Esophagus squamous epithelium (tissue), 5 donors: ENCODE measurements around the gene ATP2A3. TPM values are rescaled to one million over a fixed set of nuclear protein-coding genes. Genes with fewer than 3 reads are reported as not detected.

ENCODE experiments used
- DNase-seq: peaks from one replicate; lab custom pipeline; 2025; lab: John Stamatoyannopoulos, UW
- H3K27ac ChIP-seq, 4 donors: fragments of 200-600 bp; sonication (generic); one replicate each; pipeline ENCODE4 v1.5.1; 2016 to 2019; ENCODE audit warnings: mild to moderate bottlenecking in 1 of 4
- H3K27me3 ChIP-seq, 4 donors: fragments of 200-600 bp; sonication (generic); 1 replicate in 3 of 4; 2 replicates in 1 of 4; pipeline versions ENCODE4 v1.5.1 to v1.6.0; 2017 to 2021; ENCODE audit warnings: antibody characterized with exemption in 1 of 4
- H3K36me3 ChIP-seq, 3 donors: fragments of 200-600 bp; sonication (generic); one replicate each; pipeline ENCODE4 v1.5.1; 2016 to 2019
- H3K4me1 ChIP-seq, 3 donors: fragments of 200-600 bp; sonication (generic); one replicate each; pipeline ENCODE4 v1.5.1; 2017 to 2019
- H3K4me3 ChIP-seq, 4 donors: fragments of 200-600 bp; sonication (generic); 1 replicate in 3 of 4; 2 replicates in 1 of 4; pipeline ENCODE4 v1.5.1; 2016 to 2019; ENCODE audit warnings: mild to moderate bottlenecking in 2 of 4, moderate library complexity in 1 of 4
- H3K9me3 ChIP-seq, 3 donors: fragments of 200-600 bp; sonication (generic); one replicate each; pipeline ENCODE4 v1.5.1; 2016 to 2019
- CTCF ChIP-seq, 6 experiments: fragments of 450-650 bp in 4 of 6; fragments of 200-600 bp in 2 of 6; sonication (generic) in 2 of 6; IDR thresholded peaks; one replicate each; pipeline ENCODE4 v1.5.1; 2016 to 2019; ENCODE audit warnings: antibody characterized with exemption in 6 of 6, mild to moderate bottlenecking in 4 of 6, moderate library complexity in 4 of 6
- POLR2A ChIP-seq, 4 donors: fragments of 450-650 bp; IDR thresholded peaks; one replicate each; pipeline ENCODE4 v1.6.1; 2017; ENCODE audit warnings: antibody characterized with exemption in 4 of 4, mild to moderate bottlenecking in 4 of 4, moderate library complexity in 3 of 4
- WGBS, 2 donors: methylation state at CpG; one replicate each; pipeline ENCODE4 v1.1.5; 2018; 5-methylcytosine and 5-hydroxymethylcytosine counted together
- intact Hi-C: fragments of 100-400 bp; cut with DNase I; formaldehyde crosslinking; loops from one replicate; pipeline ENCODE4 v1.15.0; 2022
- total RNA-seq, 4 donors: library from RNA; depleted of rRNA; stranded (reverse); fragments of >200 nt; gene quantifications; one replicate each; pipeline ENCODE4 v1.1.0, GENCODE V29; 2016
- donor health status: DM: yes; HTN: yes; CAD: no.

The ATP2A3 gene
- total RNA-seq, 4 donors from 2014 or later = 2.7 to 9.9 (median 5.3) TPM

- TF ChIP-seq POLR2A (IDR thresholded peaks at IDR 0.05) (no peak), CTCF (IDR thresholded peaks at IDR 0.05) (no peak)
- H3K4me3 ChIP-seq = no peak overlapping the region
- H3K27ac ChIP-seq = peak overlapping the region; percentile 49 to 85 (median 80)
- intact Hi-C loops = no loop called here
- no peaks in the 10 kb centered on the region for H3K36me3 ChIP-seq
- no peaks in the 10 kb centered on the region for H3K27me3 ChIP-seq
- no peak for DNase-seq
- H3K9me3 ChIP-seq = no peaks in the 10 kb centered on the region
- WGBS, 2 donors = 73 to 92% methylated on average over 3 to 5 of the region's 22 CpGs
- H3K4me1 ChIP-seq = peaks cover 13 to 65% (median 16%) of the 10 kb centered on the region in 3 donors
Observed at GRCh38 chr17:3919123-3919624, 45.1 kb downstream of the ATP2A3 start.

- TF ChIP-seq CTCF (IDR thresholded peaks at IDR 0.05) = no peak
- no peak for TF ChIP-seq POLR2A (IDR thresholded peaks at IDR 0.05)
- H3K4me3 ChIP-seq = no peak overlapping the region
- H3K36me3 ChIP-seq = no peaks in the 10 kb centered on the region
- no peaks in the 10 kb centered on the region for H3K9me3 ChIP-seq
- DNase-seq = no peak
- 47 to 52% methylated on average over 4 of the region's 8 CpGs for WGBS, 2 donors
- no peaks in the 10 kb centered on the region for H3K27me3 ChIP-seq
- peaks cover 13 to 68% (median 22%) of the 10 kb centered on the region in 3 donors for H3K4me1 ChIP-seq
- intact Hi-C loops = no loop called here
- H3K27ac ChIP-seq = peak overlapping the region; percentile 49 to 85 (median 80)
Observed at GRCh38 chr17:3918372-3919122, 45.7 kb downstream of the ATP2A3 start.

- 0 to 20% methylated on average over 1 to 8 of the region's 11 CpGs for WGBS, 2 donors
Observed at GRCh38 chr17:3917391-3917931, 46.8 kb downstream of the ATP2A3 start.

GRCh38 chr17:3916825-3917224 lies 47.4 kb downstream of the ATP2A3 start:
- peaks cover 13 to 71% (median 24%) of the 10 kb centered on the region in 3 donors for H3K4me1 ChIP-seq
- H3K9me3 ChIP-seq = no peaks in the 10 kb centered on the region
- DNase-seq = no peak
- H3K27me3 ChIP-seq = no peaks in the 10 kb centered on the region
- H3K36me3 ChIP-seq = no peaks in the 10 kb centered on the region
- intact Hi-C loops = no loop called here
- WGBS, 2 donors = 20% methylated on average over 1 of the region's 10 CpGs; no CpG with 5 or more reads in 1 of the 2 donors
- TF ChIP-seq CTCF (IDR thresholded peaks at IDR 0.05) (no peak), POLR2A (IDR thresholded peaks at IDR 0.05) (no peak)
- H3K27ac ChIP-seq = peak overlapping the region; percentile 54 to 87 (median 80)
- peak overlapping the region in 2 of 4 donors; percentile 38 to 49 for H3K4me3 ChIP-seq

More at GRCh38 chr17:3917391-3917931, 46.8 kb downstream of the ATP2A3 start:
- DNase-seq = no peak
- Histone ChIP-seq H3K27me3 (no peaks in the 10 kb centered on the region), H3K4me1 (peaks cover 13 to 72% (median 24%) of the 10 kb centered on the region in 3 donors), H3K27ac (peak overlapping the region; percentile 54 to 87 (median 80)), H3K4me3 (no peak overlapping the region), H3K9me3 (no peaks in the 10 kb centered on the region), H3K36me3 (no peaks in the 10 kb centered on the region)
- intact Hi-C loops = no loop called here
- TF ChIP-seq CTCF (IDR thresholded peaks at IDR 0.05) (no peak), POLR2A (IDR thresholded peaks at IDR 0.05) (no peak)
